H9 (cell line): ENCODE measurements around the gene NFATC4. TPM values are rescaled to one million over a fixed set of nuclear protein-coding genes. Genes with fewer than 3 reads are reported as not detected.

Source experiments
- DNase-seq: peaks from one replicate; pipeline ENCODE4 v3.0.0-alpha.2; 2017
- H2AFZ ChIP-seq: one replicate; pipeline ENCODE4 v1.6.1; 2013; ENCODE audit warnings: mild to moderate bottlenecking, low read length, control low read depth, moderate library complexity
- H2AK5ac ChIP-seq: 2 replicates; pipeline ENCODE4 v1.6.1; 2013; ENCODE audit warnings: low read length, control low read depth, mixed read lengths; ENCODE audit not compliant: insufficient read length
- H2BK120ac ChIP-seq: one replicate; pipeline ENCODE4 v1.6.1; 2013; ENCODE audit warnings: low read depth, mild to moderate bottlenecking, low read length, control low read depth, inconsistent platforms; ENCODE audit not compliant: poor library complexity, severe bottlenecking
- H2BK12ac ChIP-seq: 2 replicates; pipeline ENCODE4 v1.6.1; 2013; ENCODE audit warnings: low read length, control low read depth, mixed read lengths, low read depth; ENCODE audit not compliant: insufficient read length
- H2BK15ac ChIP-seq: 2 replicates; pipeline ENCODE4 v1.6.1; 2013; ENCODE audit warnings: low read depth, low read length, control low read depth
- H2BK20ac ChIP-seq: one replicate; pipeline ENCODE4 v1.6.1; 2013; ENCODE audit warnings: low read depth, mild to moderate bottlenecking, low read length, control low read depth, inconsistent platforms; ENCODE audit not compliant: poor library complexity, severe bottlenecking
- H2BK5ac ChIP-seq: 2 replicates; pipeline ENCODE4 v1.6.1; 2013; ENCODE audit warnings: low read length, control low read depth, mixed read lengths; ENCODE audit not compliant: insufficient read length
- H3K14ac ChIP-seq: 2 replicates; pipeline ENCODE4 v1.6.1; 2013; ENCODE audit warnings: low read length, control low read depth; ENCODE audit not compliant: insufficient read depth
- H3K18ac ChIP-seq: 2 replicates; pipeline ENCODE4 v1.6.1; 2013; ENCODE audit warnings: low read depth, mild to moderate bottlenecking, mixed read lengths, low read length, control low read depth; ENCODE audit not compliant: insufficient read length
- H3K23ac ChIP-seq: 2 replicates; pipeline ENCODE4 v1.6.1; 2013; ENCODE audit warnings: low read length, control low read depth, mixed read lengths, low read depth; ENCODE audit not compliant: insufficient read length
- H3K23me2 ChIP-seq: 2 replicates; pipeline ENCODE4 v1.6.1; 2013; ENCODE audit warnings: low read depth, mild to moderate bottlenecking, mixed read lengths, low read length, control low read depth; ENCODE audit not compliant: insufficient read length, poor library complexity, severe bottlenecking
- H3K27ac ChIP-seq: 2 replicates; pipeline ENCODE4 v1.5.1; 2013; ENCODE audit warnings: low read length, control low read depth, mixed read lengths, low read depth; ENCODE audit not compliant: insufficient read length
- H3K27me3 ChIP-seq: 2 replicates; pipeline ENCODE4 v1.6.1; 2013; ENCODE audit warnings: low read length, control low read depth, inconsistent platforms; ENCODE audit not compliant: insufficient read depth
- H3K4ac ChIP-seq: 2 replicates; pipeline ENCODE4 v1.6.1; 2013; ENCODE audit warnings: low read depth, mild to moderate bottlenecking, control low read depth, inconsistent platforms, low read length, moderate library complexity
- H3K4me1 ChIP-seq: 2 replicates; pipeline ENCODE4 v1.6.1; 2013; ENCODE audit warnings: low read length, control low read depth, inconsistent platforms; ENCODE audit not compliant: insufficient read depth
- H3K4me2 ChIP-seq: 2 replicates; pipeline ENCODE4 v1.6.1; 2013; ENCODE audit warnings: low read length, control low read depth, mixed read lengths; ENCODE audit not compliant: insufficient read length, insufficient read depth
- H3K56ac ChIP-seq: 2 replicates; pipeline ENCODE4 v1.6.1; 2013; ENCODE audit warnings: low read depth, mild to moderate bottlenecking, mixed read lengths, low read length, control low read depth; ENCODE audit not compliant: insufficient read length
- H3K79me1 ChIP-seq: 2 replicates; pipeline ENCODE4 v1.6.1; 2013; ENCODE audit warnings: low read depth, mild to moderate bottlenecking, moderate library complexity, low read length, control low read depth, inconsistent platforms; ENCODE audit not compliant: insufficient read depth, poor library complexity, severe bottlenecking
- H3K79me2 ChIP-seq: 2 replicates; pipeline ENCODE4 v1.6.1; 2013; ENCODE audit warnings: low read length, control low read depth, inconsistent platforms; ENCODE audit not compliant: insufficient read depth
- H3K9ac ChIP-seq: 2 replicates; pipeline ENCODE4 v1.6.1; 2013; ENCODE audit warnings: low read length, control low read depth, mixed read lengths; ENCODE audit not compliant: insufficient read length; ENCODE audit errors: extremely low read depth
- H3K9me3 ChIP-seq: one replicate; pipeline ENCODE4 v1.6.1; 2013; ENCODE audit warnings: low read depth, low read length, inconsistent platforms; ENCODE audit not compliant: control insufficient read depth
- H3T11ph ChIP-seq: one replicate; pipeline ENCODE4 v1.6.1; 2013; ENCODE audit warnings: mild to moderate bottlenecking, low read length, control low read depth, inconsistent platforms
- H4K20me1 ChIP-seq: one replicate; pipeline ENCODE4 v1.6.1; 2013; ENCODE audit not compliant: control insufficient read depth, insufficient read length, insufficient read depth
- H4K5ac ChIP-seq: 2 replicates; pipeline ENCODE4 v1.6.1; 2013; ENCODE audit warnings: low read depth, mild to moderate bottlenecking, mixed read lengths, low read length, control low read depth; ENCODE audit not compliant: insufficient read length
- H4K8ac ChIP-seq: replicated peaks from 2 replicates; pipeline ENCODE4 v1.6.1; 2013; ENCODE audit warnings: low read length, control low read depth, mixed read lengths, low read depth; ENCODE audit not compliant: insufficient read length
- H4K91ac ChIP-seq: 2 replicates; pipeline ENCODE4 v1.6.1; 2013; ENCODE audit warnings: low read depth, mild to moderate bottlenecking, moderate library complexity, mixed read lengths, low read length, control low read depth; ENCODE audit not compliant: insufficient read length
- H3K27ac Mint-ChIP-seq, 3 experiments: 2 replicates in 2 of 3; 3 replicates in 1 of 3; pipeline ENCODE4 v1.8.0; 2020 to 2021; ENCODE audit warnings: mixed read lengths in 3 of 3, mild to moderate bottlenecking in 1 of 3, moderate library complexity in 1 of 3
- H3K27me3 Mint-ChIP-seq: 2 replicates; pipeline ENCODE4 v1.8.0; 2021; ENCODE audit warnings: low read depth, mild to moderate bottlenecking, moderate library complexity, mixed read lengths
- H3K36me3 Mint-ChIP-seq, 3 experiments: 2 replicates in 2 of 3; 3 replicates in 1 of 3; pipeline ENCODE4 v1.8.0; 2020 to 2021; ENCODE audit warnings: low read depth in 3 of 3, mixed read lengths in 3 of 3; ENCODE audit not compliant: insufficient read depth in 1 of 3
- H3K4me1 Mint-ChIP-seq, 2 experiments: 2 replicates each; pipeline ENCODE4 v1.8.0; 2020; ENCODE audit warnings: mixed read lengths in 2 of 2
- H3K4me3 Mint-ChIP-seq, 2 experiments: 2 replicates in 1 of 2; 3 replicates in 1 of 2; pipeline ENCODE4 v1.8.0; 2020 to 2021; ENCODE audit warnings: mild to moderate bottlenecking in 2 of 2, mixed read lengths in 2 of 2, moderate library complexity in 1 of 2
- H3K9me3 Mint-ChIP-seq, 2 experiments: 2 replicates in 1 of 2; 3 replicates in 1 of 2; pipeline ENCODE4 v1.8.0; 2020; ENCODE audit warnings: mild to moderate bottlenecking in 2 of 2, mixed read lengths in 2 of 2, moderate library complexity in 1 of 2
- CTCF ChIP-seq: fragments of 200-600 bp; sonication (generic); conservative IDR thresholded peaks from 3 replicates; pipeline ENCODE4 v1.8.0; 2021; ENCODE audit warnings: antibody characterized with exemption, mild to moderate bottlenecking
- WGBS: extraction: QIAGEN DNeasy Blood & Tissue Kit; methylation state at CpG from one replicate; pipeline ENCODE4 v1.1.7; 2013; ENCODE audit warnings: missing lambda C conversion rate, low lambda C conversion rate, mixed read lengths; ENCODE audit not compliant: insufficient read length; ENCODE audit errors: extremely low coverage; 5-methylcytosine and 5-hydroxymethylcytosine counted together
- total RNA-seq: library from RNA; stranded (reverse); gene quantifications from 2 replicates; pipeline ENCODE4 v1.2.1, GENCODE V29; 2021

NFATC4 gene
- total RNA-seq, 1 experiment from 2014 or later = 46.4 TPM

DNA sequence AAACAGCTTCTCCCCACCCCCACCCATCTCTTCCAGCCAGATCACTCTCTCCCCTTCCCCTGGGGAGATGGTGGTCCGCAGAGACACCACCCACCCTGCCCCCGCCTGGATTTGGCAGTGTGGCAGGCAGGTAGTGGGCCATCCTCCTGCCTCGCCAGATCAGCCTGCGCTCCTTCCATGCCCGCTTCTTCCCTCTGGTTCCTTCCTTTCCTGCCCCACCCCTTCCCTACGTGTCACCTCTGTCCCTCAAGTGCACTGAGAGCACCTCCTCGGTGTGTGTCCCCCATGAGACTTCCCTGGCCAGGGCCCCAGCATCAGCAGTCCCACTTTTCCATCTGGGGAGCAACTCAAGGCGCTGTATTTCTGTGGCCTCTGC, 31.5 kb downstream of the NFATC4 start:
- H4K20me1 ChIP-seq = no peaks in the 10 kb centered on the region
- TF ChIP-seq CTCF = no peak
- H3K9me3 Mint-ChIP-seq = no peaks in the 10 kb centered on the region
- H3T11ph ChIP-seq = no peak overlapping the region
- H2AFZ ChIP-seq = no peak overlapping the region
- H3K27me3 ChIP-seq = no peaks in the 10 kb centered on the region
- H2BK120ac ChIP-seq = no peak overlapping the region
- no peak overlapping the region for H3K27ac ChIP-seq
- H3K56ac ChIP-seq = no peak overlapping the region
- H3K4me1 ChIP-seq = no peaks in the 10 kb centered on the region; the same call in 1 of the 2 replicates
- DNase-seq = no peak
- H2AK5ac ChIP-seq = no peak overlapping the region
- H2BK12ac ChIP-seq = no peak overlapping the region
- H3K79me1 ChIP-seq = no peaks in the 10 kb centered on the region
- no peak overlapping the region for H2BK15ac ChIP-seq
- H3K23me2 ChIP-seq = peaks cover 5% of the 10 kb centered on the region
- peak overlapping the region; percentile 26 for H3K9ac ChIP-seq
- no peaks in the 10 kb centered on the region for H3K79me2 ChIP-seq
- peak overlapping the region; percentile 65 for H3K4me2 ChIP-seq
- no peaks in the 10 kb centered on the region for H3K9me3 ChIP-seq
- 0 out of 7 replicates have a peak, but pooled peaks cover 0 to 5% (median 0%) of the 10 kb centered on the region in 3 experiments for H3K36me3 Mint-ChIP-seq
- H3K18ac ChIP-seq = no peak overlapping the region
- H3K4me1 Mint-ChIP-seq = peaks cover 54 to 60% of the 10 kb centered on the region in 2 experiments
- H3K23ac ChIP-seq = no peak overlapping the region
- H4K91ac ChIP-seq = no peak overlapping the region
- no peak overlapping the region; the same call in 1 of the 2 replicates for H3K14ac ChIP-seq
- no peak overlapping the region for H2BK20ac ChIP-seq
- H3K4ac ChIP-seq = no peak overlapping the region
- no peak overlapping the region for H4K8ac ChIP-seq
- H4K5ac ChIP-seq = no peak overlapping the region
- no CpG with 5 or more reads among the region's 8 CpGs for WGBS
- H3K4me3 Mint-ChIP-seq = peak overlapping the region; percentile 79 to 89
- H3K27ac Mint-ChIP-seq = peak overlapping the region in 1 of 3 experiments; percentile 60; a peak in 1 of 7 replicates
- H3K27me3 Mint-ChIP-seq = peaks cover 17% of the 10 kb centered on the region
- H2BK5ac ChIP-seq = no peak overlapping the region
